Activated T-helper 17 cell treated with anti-CD3 and anti-CD28 coated beads, Interleukin-2, amount 50 U/mL, for 72 hours (primary cell): ENCODE measurements around the gene TTLL3. TPM values are rescaled to one million over a fixed set of nuclear protein-coding genes. Genes with fewer than 3 reads are reported as not detected.

Source experiments
- ATAC-seq: fragments of 150-1000 bp; cut with Tn5 transposase; replicated peaks from 2 replicates; pipeline ENCODE4 v1.10.0; 2021; ENCODE audit warnings: mild to moderate bottlenecking, moderate library complexity
- H3K27ac Mint-ChIP-seq: one replicate; pipeline ENCODE4 v1.8.0; 2022; ENCODE audit warnings: mixed read lengths
- H3K27me3 Mint-ChIP-seq: one replicate; pipeline ENCODE4 v1.8.0; 2022; ENCODE audit warnings: mixed read lengths
- H3K36me3 Mint-ChIP-seq: one replicate; pipeline ENCODE4 v1.8.0; 2022; ENCODE audit warnings: low read depth, mild to moderate bottlenecking, mixed read lengths
- H3K4me1 Mint-ChIP-seq: one replicate; pipeline ENCODE4 v1.8.0; 2022; ENCODE audit warnings: mixed read lengths
- H3K4me3 Mint-ChIP-seq: one replicate; pipeline ENCODE4 v1.8.0; 2022; ENCODE audit warnings: mild to moderate bottlenecking, mixed read lengths
- H3K9me3 Mint-ChIP-seq: one replicate; pipeline ENCODE4 v1.8.0; 2022; ENCODE audit warnings: mixed read lengths
- total RNA-seq, 2 donors: library from RNA; stranded (reverse); gene quantifications; one replicate each; pipeline ENCODE4 v1.2.3, GENCODE V29; 2022

The TTLL3 gene
- total RNA-seq, 2 donors from 2014 or later, result 55.9 to 123 TPM

DNA sequence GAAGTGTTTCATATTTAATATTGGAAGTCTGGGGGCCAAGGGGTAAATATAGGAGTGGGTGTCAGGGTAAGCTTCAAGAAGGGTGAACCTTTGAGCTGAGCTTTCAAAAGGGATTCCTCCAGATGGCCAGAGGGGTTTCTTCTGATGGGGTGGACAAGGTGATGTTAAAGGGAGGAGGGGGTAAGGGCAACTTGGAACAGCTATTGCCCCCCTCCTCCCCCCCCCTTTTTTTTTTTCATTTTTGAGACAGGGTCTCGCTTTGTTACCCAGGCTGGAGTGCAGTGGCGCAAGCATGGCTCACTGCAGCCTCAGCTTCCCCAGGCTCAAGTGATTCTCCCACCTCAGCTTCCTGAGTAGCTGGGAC, 2.1 kb upstream of the TTLL3 start:
- ATAC-seq, result no peak
- Mint-ChIP-seq H3K4me3 (peak overlapping the region; percentile 88), H3K4me1 (peaks cover 40% of the 10 kb centered on the region), H3K36me3 (peaks cover 84% of the 10 kb centered on the region), H3K27ac (peak overlapping the region; percentile 96), H3K27me3 (no peaks in the 10 kb centered on the region), H3K9me3 (no peaks in the 10 kb centered on the region)

DNA sequence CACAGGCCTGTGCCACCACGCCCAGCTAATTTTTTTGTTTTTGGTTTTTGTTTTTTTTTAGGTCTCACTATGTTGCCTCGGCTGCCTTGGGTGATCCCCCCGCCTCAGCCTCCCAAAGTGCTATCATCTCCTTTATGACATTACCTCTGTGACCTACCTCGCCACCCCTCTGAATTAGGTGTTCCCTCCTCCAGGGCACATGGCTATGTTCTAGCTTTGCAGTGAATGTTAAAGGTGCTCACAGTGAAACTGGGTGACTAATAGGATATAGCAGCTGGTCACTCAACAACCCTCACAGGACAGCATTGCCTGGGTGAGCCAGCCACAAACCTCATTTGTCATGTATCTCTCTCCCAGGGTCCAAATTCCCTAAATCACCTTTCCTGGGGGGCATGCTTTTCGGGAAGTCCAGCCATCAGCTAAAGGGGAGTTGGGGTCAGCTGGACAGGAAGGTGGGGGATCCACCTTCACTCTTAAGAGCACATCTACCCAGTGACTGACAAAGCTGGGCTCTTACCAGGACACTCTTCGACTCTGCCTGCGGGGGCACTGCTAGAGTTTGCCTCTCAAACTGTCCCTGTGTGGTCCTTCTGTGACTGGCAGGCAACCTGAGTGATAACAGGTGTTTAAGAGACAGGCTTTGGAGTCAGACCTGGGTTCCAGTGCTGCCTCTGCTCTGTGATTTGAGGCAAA, 1.6 kb upstream of the TTLL3 start:
- H3K27ac Mint-ChIP-seq, result peak overlapping the region; percentile 96

DNA sequence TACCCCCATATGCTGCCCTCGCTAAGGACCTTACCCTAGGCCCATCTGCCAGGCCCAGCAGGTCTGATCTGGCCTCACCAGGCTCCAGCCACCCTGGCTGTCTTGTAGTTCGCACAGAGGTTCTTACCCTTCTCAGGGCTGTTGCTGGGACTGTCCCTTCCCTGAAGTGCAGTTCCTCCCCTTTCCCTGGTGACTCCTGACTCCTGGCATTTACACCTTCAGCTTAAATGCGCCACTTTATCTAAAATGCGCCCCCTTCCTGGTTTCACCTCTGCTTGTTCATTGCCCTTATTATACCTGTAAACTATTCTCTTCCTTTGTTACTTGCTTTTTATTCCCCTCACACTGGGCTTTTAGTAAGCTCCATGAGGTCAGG, 835 bp upstream of the TTLL3 start:
- H3K4me3 Mint-ChIP-seq, result peak overlapping the region; percentile 88
- peak overlapping the region; percentile 96 for H3K27ac Mint-ChIP-seq
- H3K4me1 Mint-ChIP-seq, result peaks cover 34% of the 10 kb centered on the region
- H3K27me3 Mint-ChIP-seq, result no peaks in the 10 kb centered on the region
- ATAC-seq, result peak; percentile 50
- no peaks in the 10 kb centered on the region for H3K9me3 Mint-ChIP-seq
- peaks cover 80% of the 10 kb centered on the region for H3K36me3 Mint-ChIP-seq

More for the DNA sequence above, 1.6 kb upstream of the TTLL3 start:
- H3K36me3 Mint-ChIP-seq, result peaks cover 84% of the 10 kb centered on the region
- peaks cover 38% of the 10 kb centered on the region for H3K4me1 Mint-ChIP-seq
- ATAC-seq, result peak; percentile 81
- no peaks in the 10 kb centered on the region for H3K9me3 Mint-ChIP-seq
- H3K27me3 Mint-ChIP-seq, result no peaks in the 10 kb centered on the region
- H3K4me3 Mint-ChIP-seq, result peak overlapping the region; percentile 88

DNA sequence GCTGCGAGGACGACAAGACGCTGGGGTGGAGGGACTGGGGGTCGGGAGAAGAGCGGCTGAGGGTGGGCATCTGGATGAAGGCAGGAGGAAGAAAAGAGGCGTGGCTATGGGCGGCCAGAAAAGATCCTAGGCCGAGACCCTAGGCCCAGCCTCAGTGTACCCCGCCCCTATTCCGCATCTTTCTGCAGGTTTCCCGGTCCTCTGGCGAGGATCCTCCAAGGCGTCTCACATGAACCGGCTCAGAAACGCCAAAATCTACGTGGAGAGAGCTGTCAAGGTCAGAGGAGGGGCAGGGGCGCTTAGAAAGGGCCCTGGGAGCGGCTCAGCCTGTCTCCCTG, 340 bp downstream of the TTLL3 start:
- Mint-ChIP-seq H3K9me3 (no peaks in the 10 kb centered on the region), H3K4me1 (peaks cover 34% of the 10 kb centered on the region), H3K27ac (peak overlapping the region; percentile 49), H3K36me3 (peaks cover 68% of the 10 kb centered on the region), H3K27me3 (no peaks in the 10 kb centered on the region), H3K4me3 (peak overlapping the region; percentile 88)
- ATAC-seq, result no peak

DNA sequence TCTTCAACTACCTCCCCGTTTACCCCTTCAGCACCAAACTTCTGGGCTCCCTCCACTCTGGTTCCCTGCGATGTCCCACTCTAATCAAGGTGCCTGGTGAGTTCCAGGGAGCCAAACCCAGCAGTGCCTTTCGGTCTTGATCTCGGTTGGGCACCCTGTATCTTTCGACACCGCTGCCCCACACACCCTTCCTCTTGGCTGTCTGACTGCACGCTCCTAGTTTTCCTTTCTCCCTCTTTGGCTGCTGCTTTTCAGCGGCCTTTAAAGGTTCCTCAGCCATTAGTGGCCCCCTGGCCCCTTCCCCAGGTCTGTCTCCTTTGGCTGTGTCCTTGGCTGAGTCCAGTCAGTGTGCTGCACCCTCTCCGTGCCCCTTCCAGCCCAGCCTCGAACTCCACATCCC, 784 bp downstream of the TTLL3 start:
- Mint-ChIP-seq H3K4me3 (peak overlapping the region; percentile 88), H3K9me3 (no peaks in the 10 kb centered on the region), H3K27me3 (no peaks in the 10 kb centered on the region), H3K36me3 (peaks cover 63% of the 10 kb centered on the region), H3K4me1 (peaks cover 34% of the 10 kb centered on the region), H3K27ac (peak overlapping the region; percentile 49)
- no peak for ATAC-seq

DNA sequence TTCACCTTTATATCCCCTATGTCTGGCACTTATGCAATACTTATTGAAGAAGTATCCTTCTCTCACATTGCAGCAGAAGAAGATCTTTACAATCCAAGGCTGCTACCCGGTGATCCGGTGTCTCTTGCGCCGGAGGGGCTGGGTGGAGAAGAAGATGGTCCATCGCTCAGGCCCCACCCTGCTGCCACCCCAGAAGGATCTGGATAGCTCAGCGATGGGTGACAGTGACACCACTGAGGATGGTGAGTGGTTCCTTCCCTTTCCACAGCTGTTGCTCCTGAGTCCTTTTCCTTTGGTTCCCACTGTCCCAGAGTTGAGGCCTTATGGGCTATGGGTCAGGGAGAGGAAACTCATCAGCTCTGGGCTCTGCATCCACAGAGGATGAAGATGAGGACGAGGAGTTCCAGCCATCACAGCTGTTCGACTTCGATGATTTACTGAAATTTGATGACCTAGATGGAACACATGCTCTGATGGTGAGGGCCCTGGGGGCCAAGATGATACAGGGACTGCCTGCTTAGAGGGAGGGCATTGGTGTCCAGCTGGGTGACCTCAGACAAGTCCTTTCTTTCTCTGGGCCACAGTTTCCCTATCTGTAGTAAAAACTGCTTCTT, 2.9 kb downstream of the TTLL3 start:
- Mint-ChIP-seq H3K27me3 (no peaks in the 10 kb centered on the region), H3K4me3 (no peak overlapping the region), H3K27ac (peak overlapping the region; percentile 30), H3K9me3 (no peaks in the 10 kb centered on the region), H3K36me3 (peaks cover 44% of the 10 kb centered on the region), H3K4me1 (peaks cover 30% of the 10 kb centered on the region)
- ATAC-seq, result no peak

DNA sequence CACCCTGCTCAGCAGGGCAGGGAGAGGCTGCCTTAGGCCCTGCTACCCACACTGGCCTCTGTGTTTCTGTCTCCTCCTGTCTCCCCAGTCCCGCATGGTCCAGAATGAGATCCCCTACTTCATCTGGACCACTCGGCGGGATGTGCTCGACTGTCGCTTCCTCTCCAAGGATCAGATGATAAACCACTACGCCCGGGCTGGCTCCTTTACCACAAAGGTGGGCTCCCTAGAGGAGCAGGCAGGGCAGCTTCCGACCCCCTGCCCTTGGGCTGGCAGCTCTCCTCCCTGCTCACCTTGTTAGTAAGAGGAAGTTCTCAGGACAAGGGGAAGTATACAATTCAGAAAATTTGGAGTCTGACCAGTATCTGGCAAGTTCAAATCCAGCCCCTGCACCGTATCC, 5.9 kb downstream of the TTLL3 start:
- H3K27ac Mint-ChIP-seq, result no peak overlapping the region
- no peaks in the 10 kb centered on the region for H3K9me3 Mint-ChIP-seq
- no peaks in the 10 kb centered on the region for H3K27me3 Mint-ChIP-seq
- no peak for ATAC-seq
- H3K4me1 Mint-ChIP-seq, result peaks cover 13% of the 10 kb centered on the region
- peaks cover 29% of the 10 kb centered on the region for H3K36me3 Mint-ChIP-seq
- no peak overlapping the region for H3K4me3 Mint-ChIP-seq

DNA sequence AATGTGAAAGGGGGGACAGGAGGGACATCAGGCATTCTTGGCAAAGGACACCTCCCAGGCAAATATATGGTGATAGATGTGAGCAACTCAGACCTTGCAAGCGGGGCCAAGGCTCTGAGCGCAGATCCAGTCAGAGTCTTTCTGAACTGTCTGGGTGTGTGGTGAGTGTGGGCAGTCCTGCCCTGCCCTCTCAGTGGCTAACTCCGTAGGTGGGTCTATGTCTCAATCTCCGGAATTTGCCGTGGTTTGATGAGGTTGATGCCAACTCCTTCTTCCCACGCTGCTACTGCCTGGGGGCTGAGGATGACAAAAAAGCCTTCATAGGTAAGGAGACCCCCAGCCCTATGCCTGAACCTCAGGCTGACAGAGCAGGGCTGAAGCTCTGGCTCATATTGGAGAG, 7.4 kb downstream of the TTLL3 start:
- Mint-ChIP-seq H3K27me3 (no peaks in the 10 kb centered on the region), H3K36me3 (peaks cover 18% of the 10 kb centered on the region), H3K4me3 (no peak overlapping the region), H3K27ac (no peak overlapping the region), H3K4me1 (peaks cover 6% of the 10 kb centered on the region), H3K9me3 (no peaks in the 10 kb centered on the region)
- peak; percentile 21 for ATAC-seq

DNA sequence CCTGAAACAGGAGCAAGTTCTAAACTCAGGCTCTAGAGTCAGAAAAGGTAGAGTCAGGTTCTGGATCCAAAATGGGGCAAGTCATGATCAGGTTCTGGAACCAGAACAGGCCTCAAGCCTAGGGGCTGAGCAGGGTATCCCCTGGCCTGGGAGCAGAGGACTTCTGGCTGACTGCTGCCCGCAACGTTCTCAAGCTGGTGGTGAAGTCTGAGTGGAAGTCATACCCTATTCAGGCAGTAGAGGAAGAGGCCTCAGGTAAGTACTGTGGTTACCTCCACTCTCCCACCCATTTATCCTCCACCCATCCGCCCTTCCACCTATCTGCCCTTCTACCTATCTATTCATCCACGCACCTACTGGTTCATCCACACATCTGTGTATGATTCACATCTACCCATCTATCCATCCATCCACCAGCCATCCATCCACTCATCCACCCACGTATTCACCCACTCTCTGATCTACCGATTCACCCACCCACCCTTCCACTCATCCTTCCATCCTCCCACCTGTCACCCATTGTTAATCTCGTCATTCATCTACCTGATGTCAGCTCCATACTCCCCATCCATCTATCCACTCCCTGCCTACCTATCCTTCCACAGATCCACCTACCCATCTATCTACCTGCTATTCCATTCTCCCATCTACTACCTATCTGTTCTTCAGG, 8.7 kb downstream of the TTLL3 start:
- no peaks in the 10 kb centered on the region for H3K9me3 Mint-ChIP-seq
- peaks cover 7% of the 10 kb centered on the region for H3K36me3 Mint-ChIP-seq
- no peak for ATAC-seq
- no peaks in the 10 kb centered on the region for H3K27me3 Mint-ChIP-seq
- H3K4me1 Mint-ChIP-seq, result peaks cover 6% of the 10 kb centered on the region
- no peak overlapping the region for H3K4me3 Mint-ChIP-seq
- peak overlapping the region; percentile 3 for H3K27ac Mint-ChIP-seq

DNA sequence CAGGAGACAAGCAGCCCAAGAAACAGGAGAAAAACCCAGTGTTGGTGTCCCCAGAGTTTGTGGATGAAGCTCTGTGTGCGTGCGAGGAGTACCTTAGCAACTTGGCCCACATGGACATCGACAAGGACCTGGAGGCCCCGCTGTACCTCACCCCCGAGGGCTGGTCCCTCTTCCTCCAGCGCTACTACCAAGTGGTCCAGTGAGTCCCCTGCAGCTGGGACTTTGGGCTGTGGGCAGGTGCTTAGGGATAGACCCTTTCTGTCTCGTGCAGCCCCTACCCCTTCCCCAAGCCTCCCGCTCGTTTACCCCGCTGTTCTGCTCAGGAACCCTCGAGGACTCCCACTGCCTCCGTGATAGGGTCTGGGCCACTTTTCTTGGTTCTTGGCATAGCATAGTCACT, 10.5 kb downstream of the TTLL3 start:
- no peaks in the 10 kb centered on the region for H3K9me3 Mint-ChIP-seq
- H3K4me3 Mint-ChIP-seq, result no peak overlapping the region
- no peak for ATAC-seq
- peaks cover 6% of the 10 kb centered on the region for H3K4me1 Mint-ChIP-seq
- H3K27ac Mint-ChIP-seq, result no peak overlapping the region
- peaks cover 7% of the 10 kb centered on the region for H3K36me3 Mint-ChIP-seq
- no peaks in the 10 kb centered on the region for H3K27me3 Mint-ChIP-seq

DNA sequence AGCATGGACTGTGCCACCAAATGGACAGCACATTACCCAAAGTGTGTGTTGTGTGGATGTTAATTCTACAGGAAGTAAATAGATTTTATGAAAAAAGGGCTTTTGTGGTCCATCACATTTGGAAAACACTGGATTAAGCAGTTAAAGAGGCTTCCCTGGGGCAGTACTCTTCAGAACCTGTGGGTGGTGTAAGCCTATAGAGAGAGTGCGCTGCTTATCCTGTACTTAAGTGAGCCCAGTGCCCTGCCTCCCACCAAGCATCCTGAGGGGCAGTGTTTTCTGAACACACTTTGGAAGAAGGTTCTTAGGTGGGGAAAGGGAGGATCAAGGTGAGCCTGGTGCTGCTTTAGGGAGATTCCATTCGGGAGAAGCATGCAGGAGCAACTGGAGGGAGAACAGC, 10.9 kb downstream of the TTLL3 start:
- ATAC-seq, result no peak
- H3K9me3 Mint-ChIP-seq, result no peaks in the 10 kb centered on the region
- peaks cover 7% of the 10 kb centered on the region for H3K36me3 Mint-ChIP-seq
- H3K4me1 Mint-ChIP-seq, result peaks cover 6% of the 10 kb centered on the region
- no peaks in the 10 kb centered on the region for H3K27me3 Mint-ChIP-seq
- no peak overlapping the region for H3K4me3 Mint-ChIP-seq
- H3K27ac Mint-ChIP-seq, result no peak overlapping the region

DNA sequence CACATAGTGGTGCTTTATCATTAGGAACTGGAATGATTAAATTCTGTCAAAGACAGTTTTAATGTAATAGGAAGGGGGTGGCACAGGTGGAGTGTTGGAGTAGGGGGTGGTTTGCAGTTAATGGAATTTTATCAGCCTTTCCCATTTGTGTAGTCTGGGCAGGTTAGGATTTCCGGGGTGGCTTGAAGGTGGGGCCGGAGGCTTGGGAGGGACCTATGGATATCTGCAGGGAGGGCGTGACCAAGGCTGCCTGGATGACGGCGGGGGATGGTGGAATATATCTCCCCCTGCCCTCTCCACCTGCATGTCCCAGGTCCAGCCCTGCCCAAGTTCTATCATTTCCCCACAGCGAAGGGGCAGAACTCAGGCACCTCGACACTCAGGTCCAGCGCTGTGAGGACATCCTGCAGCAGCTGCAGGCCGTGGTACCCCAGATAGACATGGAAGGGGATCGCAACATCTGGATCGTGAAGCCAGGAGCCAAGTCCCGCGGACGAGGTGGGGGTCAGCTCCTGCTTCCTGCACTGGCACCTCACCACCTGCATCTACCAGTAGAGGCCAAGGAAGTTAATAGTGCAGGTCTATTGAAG, 15.5 kb downstream of the TTLL3 start:
- ATAC-seq, result no peak
- no peak overlapping the region for H3K27ac Mint-ChIP-seq

DNA sequence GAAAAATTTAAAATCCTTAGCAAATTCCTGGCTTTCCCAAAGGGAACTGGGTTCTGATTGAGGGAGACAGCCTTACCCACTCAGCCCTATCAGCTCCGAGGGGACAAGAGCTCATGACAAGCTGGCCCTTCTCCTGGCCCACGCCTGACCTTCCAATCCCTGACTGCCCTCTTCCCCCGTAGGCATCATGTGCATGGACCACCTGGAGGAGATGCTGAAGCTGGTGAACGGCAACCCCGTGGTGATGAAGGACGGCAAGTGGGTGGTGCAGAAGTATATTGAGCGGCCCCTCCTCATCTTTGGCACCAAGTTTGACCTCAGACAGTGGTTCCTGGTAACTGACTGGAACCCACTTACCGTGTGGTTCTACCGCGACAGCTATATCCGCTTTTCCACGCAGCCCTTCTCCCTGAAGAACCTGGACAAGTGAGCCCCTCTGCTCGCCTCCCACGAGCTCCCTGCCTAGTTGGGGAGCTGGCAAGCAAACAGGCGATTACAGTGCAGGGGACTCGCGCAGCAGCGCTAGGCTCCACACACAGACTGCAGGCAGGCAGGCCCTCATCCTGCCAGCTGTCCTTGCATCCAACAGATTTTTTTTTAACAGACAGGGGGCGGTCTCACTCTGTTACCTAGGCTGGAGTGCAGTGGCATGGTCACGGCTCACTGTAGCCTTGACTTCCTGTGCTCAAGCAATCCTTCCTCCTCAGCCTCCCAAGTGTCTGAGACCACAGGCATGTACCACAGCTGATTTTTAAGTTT, 16.9 kb downstream of the TTLL3 start:
- ATAC-seq, result peak; percentile 61
- no peak overlapping the region for H3K27ac Mint-ChIP-seq
- H3K9me3 Mint-ChIP-seq, result no peaks in the 10 kb centered on the region
- H3K4me1 Mint-ChIP-seq, result no peaks in the 10 kb centered on the region
- no peaks in the 10 kb centered on the region for H3K27me3 Mint-ChIP-seq
- no peak overlapping the region for H3K4me3 Mint-ChIP-seq
- peaks cover 42% of the 10 kb centered on the region for H3K36me3 Mint-ChIP-seq

More for the DNA sequence above, 15.5 kb downstream of the TTLL3 start:
- Mint-ChIP-seq H3K4me3 (no peak overlapping the region), H3K4me1 (no peaks in the 10 kb centered on the region), H3K36me3 (peaks cover 27% of the 10 kb centered on the region), H3K9me3 (no peaks in the 10 kb centered on the region), H3K27me3 (no peaks in the 10 kb centered on the region)
